Muscle of back (tissue), 13 donors: ENCODE results near the gene AMOTL2. TPM values are rescaled to one million over a fixed set of nuclear protein-coding genes. Genes with fewer than 3 reads are reported as not detected.

Experiments used
- DNase-seq, 3 donors: peaks; one replicate each; pipeline versions ENCODE4 v3.0.0 to v3.0.0-alpha.2; 2013
- long read RNA-seq, 9 donors: transcript quantifications; one replicate each; lab custom pipeline, GENCODE V29; 2026
- polyA plus RNA-seq, 10 donors: library from polyadenylated mRNA; unstranded; fragments of 120-200 nt; gene quantifications; one replicate each; pipeline ENCODE4 v1.2.1, GENCODE V29; 2013; ENCODE audit not compliant: insufficient read length in 10 of 10

AMOTL2 gene
- polyA plus RNA-seq = 10 to 100 TPM; 38.0 to 66.8 (median 54.0) TPM
- long read RNA-seq, donor 1, full-length matches to known transcripts = 8 of 21 reads
- long read RNA-seq, donor 1, partial matches to known transcripts = 13 of 21 reads
- long read RNA-seq, donor 1, other reads (novel, unspliced or antisense) = 0 of 21 reads
- long read RNA-seq, donor 2, full-length matches to known transcripts = 3 of 3 reads
- long read RNA-seq, donor 2, partial matches to known transcripts = 0 of 3 reads
- long read RNA-seq, donor 2, other reads (novel, unspliced or antisense) = 0 of 3 reads
- long read RNA-seq, donor 3 = 0 reads
- long read RNA-seq, donor 4, full-length matches to known transcripts = 2 of 2 reads
- long read RNA-seq, donor 4, partial matches to known transcripts = 0 of 2 reads
- long read RNA-seq, donor 4, other reads (novel, unspliced or antisense) = 0 of 2 reads
- long read RNA-seq, donor 5, partial matches to known transcripts = 33 of 37 reads
- long read RNA-seq, donor 5, other reads (novel, unspliced or antisense) = 0 of 37 reads
- long read RNA-seq, donor 6, full-length matches to known transcripts = 10 of 10 reads
- long read RNA-seq, donor 6, partial matches to known transcripts = 0 of 10 reads
- long read RNA-seq, donor 6, other reads (novel, unspliced or antisense) = 0 of 10 reads
- long read RNA-seq, donor 7, full-length matches to known transcripts = 6 of 24 reads
- long read RNA-seq, donor 7, partial matches to known transcripts = 18 of 24 reads
- long read RNA-seq, donor 7, other reads (novel, unspliced or antisense) = 0 of 24 reads
- long read RNA-seq, donor 8, full-length matches to known transcripts = 4 of 11 reads
- long read RNA-seq, donor 8, partial matches to known transcripts = 7 of 11 reads
- long read RNA-seq, donor 8, other reads (novel, unspliced or antisense) = 0 of 11 reads
- long read RNA-seq, donor 9, full-length matches to known transcripts = 1 of 1 reads
- long read RNA-seq, donor 9, partial matches to known transcripts = 0 of 1 reads
- long read RNA-seq, donor 9, other reads (novel, unspliced or antisense) = 0 of 1 reads

DNA sequence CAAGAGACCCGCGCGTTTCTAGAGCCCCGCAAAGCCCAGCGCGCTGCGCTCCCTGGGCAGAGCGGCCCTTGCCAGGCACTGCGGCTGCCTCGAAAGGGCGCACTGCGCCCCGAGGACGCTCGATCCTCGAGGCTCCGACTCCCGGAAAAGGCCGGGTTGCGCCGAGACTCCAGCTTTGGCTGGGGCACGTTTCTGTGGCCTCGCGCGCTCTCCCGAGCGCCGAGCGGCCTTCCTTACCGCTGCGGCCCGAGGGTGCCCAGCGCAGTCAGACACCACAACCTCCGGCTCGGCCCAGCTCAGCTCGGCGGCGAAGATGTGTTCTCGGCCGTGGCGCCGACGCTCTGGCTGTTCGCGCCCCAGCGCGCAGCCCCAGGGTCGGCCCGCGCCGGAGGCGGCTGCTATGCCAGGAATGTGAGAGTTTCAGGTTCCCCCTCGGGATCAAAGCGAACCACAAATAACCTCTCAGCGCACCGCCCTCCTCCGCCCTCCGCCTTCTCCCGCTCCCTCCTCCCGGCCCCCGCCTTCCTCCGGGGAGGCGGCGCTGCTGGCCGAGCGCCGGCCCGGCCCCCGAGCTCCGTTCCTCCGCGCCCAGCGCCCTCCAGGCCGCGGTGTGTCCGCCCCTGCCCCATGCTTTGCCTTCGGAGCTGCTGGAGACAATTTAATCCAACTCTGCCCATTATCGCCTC lies at the start of gene AMOTL2:
AMOTL2 (minus strand) TSS at position 343 of the 686 bp plus-strand sequence. CDS start 3,014 bp downstream, outside the sequence.
- peak; percentile 94 to 97 (median 97) for DNase-seq

DNA sequence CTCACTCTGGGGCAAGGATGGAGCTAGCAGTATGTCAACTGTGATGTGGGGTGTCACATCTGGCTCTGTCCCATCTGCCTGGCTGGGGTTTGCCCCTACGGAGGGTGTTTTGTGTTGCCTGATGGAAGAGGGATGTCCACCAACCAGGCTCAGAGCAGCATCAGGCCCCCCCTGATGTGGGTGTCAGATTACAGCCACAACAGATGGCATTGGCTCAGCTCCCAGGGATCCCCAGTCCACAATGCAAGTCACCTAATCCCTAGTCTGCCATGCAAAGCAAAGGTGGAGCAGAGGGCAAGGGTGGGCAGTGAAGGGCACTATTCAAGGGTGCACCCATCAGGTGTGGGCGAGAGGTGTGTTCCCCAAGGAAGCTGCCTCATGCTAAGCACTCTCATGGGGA lies 48.9 kb upstream of the AMOTL2 start:
- DNase-seq = peak in 2 of 3 donors; percentile 42 to 52

DNA sequence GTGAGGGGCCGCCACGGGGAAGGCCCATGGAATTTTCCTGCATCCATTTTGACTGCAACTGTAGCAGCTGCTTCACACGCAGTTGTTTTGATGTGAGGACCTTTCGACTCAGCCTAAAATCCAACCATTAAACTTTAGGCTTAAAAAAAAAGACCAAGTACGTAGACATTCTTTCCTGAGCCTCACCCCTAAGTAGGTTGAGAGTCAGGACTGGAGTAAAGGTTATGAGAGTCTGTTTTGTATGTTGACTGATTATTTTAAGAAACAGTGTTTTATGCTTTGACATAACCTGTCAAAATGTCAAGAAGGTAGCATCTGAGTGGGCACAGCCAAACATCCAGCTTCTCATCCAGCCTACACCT lies 45.7 kb upstream of the AMOTL2 start:
- DNase-seq = no peak

DNA sequence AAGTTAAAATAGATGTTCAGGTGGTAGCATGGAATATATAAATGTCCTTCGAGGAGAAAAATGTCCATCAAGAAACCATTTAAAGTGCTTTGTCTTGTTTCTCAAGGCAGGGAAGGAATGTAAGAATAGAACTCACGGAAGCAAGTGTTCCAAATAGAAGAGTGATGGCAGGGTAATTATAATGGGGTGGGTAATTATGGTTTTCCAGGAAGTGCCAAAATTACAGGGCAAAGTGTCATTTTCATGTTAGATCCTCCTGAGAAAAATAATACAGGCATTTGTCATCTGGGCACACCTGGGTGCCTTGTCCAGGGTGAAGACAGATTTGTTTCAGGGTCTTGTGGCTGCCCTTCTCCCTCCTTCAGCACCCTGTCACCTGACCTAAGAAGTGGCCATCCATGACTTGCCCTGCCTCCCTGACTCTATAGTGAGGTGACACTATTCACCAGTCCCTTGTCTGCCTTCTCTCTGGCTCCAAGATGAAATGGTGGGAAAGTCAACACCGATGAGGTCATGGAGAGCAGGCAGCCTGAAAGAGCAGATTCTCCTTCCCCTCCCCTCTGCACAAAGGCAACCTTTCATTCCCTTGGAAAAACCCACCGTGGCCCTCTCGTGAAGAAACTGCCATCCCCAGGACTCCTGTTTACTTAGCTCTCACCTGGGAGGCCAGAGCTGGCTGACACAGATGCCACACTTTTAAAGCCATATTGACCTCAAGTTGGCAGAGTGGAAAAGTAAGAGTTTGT lies 45.1 kb upstream of the AMOTL2 start:
- DNase-seq = no peak

DNA sequence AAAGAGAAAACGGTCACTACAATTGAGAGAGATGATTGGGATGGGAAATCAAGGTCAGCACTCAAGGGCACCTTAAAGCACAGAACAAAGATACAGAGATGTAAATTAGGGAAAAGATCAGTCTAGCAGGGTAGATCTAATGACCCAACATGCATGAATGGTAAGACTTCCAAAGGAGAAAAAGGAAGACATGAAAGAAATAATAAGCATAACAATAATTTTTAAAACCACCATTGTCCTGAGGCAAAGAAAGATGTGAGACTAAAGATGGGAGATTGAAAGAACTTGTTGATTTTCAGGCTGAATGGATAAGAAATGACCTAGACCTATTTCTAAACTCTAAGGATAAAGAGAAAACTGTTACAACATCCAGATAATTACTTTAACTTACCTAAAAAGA lies 34.8 kb upstream of the AMOTL2 start:
- no peak for DNase-seq

DNA sequence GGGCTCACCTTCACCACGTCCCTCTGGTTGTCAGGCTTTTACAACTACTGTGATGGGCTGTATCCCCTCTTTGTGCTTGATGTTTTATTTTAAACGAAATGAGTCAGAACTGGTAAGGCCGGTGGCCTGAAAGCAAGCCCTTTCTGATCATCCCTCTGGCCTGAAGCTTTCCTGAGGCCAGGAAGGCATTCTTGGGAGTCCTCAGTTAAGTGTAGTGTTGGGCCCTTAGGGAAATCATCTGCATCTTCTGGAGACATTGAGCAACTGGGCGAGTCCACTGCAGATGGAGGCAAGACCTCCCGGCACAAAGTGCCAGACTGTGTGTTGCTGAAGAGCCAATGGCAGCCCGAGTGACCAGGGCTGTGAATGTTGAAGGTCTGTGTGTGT lies 33.0 kb upstream of the AMOTL2 start:
- peak in 1 of 3 donors; percentile 69 for DNase-seq

DNA sequence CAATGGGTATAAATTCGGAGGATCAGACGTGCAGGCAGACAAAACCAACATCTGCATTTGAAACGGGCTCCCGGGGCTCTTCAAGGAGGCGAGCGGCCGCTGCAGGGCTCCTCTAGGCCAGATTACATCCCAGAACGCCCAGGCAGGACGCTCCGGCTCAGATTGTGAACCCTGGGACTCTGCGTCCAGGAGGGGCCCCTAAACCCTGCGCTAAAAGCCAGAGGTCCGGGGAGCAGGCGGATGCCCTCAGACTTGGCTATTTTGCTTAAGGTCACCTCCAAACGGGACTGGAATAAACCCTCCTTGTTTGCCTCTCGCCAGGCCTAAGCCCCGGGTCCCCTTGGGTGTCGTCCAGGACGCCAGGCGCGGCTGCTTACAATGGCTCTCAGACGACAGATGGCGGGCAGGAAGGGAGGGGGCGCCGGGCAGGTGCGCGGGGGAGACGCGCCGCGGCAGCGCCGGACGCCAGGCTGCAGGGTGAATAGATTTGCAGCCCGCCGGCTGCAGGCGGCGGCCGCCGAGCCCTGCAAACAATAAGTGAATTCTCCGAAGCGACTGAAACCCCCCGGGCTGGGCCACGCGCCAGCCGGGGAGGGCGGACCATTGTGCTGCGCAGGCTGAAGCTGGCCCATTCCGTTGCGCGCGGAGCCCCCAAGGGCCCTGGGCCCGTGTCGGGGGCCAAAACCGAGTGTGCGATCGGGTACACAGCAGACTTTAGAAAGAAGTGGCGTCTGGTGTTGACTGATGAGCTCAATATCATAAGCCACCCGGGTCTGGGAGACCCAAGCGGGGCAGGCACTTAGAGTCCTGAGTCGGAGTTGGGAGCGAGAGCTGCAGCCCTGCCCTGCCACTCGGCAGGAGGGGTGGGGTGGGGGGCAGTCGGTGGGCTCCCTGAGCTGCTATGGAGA lies 32.3 kb upstream of the AMOTL2 start:
- DNase-seq = peak; percentile 63 to 90 (median 79)

DNA sequence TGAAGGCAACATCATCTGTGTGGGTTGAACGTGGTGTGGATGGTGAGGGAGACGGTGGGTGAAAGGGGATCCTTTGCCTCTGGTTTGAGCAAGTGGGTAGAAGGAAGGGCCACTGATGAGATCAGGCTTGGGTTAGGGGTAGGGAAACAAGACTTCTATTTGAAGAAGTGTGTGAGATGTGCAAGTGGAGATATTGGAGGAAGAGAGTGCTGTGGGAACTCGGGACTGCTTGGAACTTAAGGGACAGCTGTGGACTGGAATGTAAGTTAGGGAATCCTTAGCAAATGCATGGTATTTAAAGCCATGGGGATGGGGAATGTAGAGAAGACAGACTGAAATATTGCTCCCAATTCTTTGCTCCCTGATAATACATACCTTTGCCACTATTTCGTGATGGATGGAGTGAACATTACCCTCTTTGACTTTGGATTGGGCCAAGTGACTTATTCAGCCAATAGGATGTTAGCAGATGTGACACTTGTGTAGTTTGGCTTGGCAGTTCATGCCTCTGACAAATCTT lies 30.2 kb upstream of the AMOTL2 start:
- no peak for DNase-seq

DNA sequence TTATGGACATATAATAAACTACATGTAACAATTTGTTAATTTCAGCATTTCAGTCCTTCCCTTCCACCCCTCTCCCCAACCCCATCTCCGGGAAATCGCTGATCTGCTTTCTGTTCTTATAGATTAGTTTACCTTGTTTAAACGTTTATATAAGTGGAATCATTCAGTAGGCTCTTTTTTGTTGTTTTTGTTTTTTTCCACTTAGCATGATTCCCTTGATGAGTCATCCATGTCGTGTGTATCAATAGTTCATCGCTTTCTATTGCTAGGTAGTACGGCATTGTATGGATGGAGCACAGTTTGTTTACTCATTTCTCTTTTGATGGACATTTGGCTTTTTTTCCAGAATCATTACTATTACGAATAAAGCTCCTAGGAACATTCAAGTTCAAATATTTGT lies 23.5 kb upstream of the AMOTL2 start:
- DNase-seq = no peak

DNA sequence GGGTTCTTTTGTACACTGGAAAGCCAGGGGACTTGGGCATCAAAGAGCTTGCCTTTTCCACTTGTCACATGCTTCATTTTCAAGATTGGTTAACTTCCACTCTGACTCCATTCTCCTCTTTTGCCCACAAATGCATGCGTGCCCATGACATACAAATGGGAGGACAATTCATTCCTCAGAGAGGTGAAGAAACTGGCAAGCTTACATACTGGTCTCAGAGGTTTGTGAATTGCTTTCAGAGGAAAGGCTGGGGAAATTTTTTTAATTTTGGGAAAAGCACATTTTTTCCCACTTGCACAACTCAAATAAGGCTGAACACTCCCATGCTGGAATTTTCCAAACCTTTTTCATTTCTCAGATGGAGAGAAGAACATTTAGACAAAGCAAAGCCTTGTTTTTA lies 20.9 kb upstream of the AMOTL2 start:
- DNase-seq = no peak

DNA sequence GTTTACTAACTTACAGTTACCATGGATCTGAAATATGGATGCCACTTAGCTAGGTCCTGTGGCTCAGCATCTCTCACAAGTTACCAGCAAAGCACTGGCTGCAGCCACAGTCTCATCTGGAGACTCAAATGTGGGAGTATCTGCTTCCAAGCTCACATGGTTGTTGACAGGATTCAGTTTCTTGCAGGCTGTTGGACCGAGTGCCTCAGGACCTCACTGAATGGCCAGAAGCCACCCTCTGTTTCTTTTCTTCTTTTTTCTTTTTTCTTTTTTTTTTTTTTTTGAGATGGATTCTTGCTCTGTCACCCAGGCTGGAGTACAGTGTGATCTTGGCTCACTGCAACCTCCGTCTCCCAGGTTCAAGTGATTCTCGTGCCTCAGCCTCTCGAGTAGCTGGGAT lies 20.1 kb upstream of the AMOTL2 start:
- peak in 1 of 3 donors; percentile 53 for DNase-seq

DNA sequence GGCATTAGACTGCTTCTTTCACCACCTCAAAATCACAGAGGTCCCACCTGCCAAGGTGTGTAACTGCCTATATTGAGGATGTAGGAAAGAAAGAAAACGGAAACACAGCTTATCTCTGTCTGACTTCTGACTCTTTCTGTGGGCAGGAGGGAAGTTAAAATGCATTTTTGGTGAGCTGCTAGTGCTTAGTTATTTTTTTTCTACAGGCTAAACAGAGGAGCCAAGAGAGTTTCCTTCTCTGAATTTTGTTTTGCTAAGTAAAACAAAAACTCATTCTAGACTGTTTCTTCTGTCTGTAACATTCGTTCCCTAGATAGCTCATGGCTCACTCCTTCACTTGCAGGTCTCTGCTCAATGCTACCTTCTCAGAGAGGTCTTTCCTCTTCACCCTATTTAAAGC lies 18.8 kb upstream of the AMOTL2 start:
- DNase-seq = peak in 1 of 3 donors; percentile 56

DNA sequence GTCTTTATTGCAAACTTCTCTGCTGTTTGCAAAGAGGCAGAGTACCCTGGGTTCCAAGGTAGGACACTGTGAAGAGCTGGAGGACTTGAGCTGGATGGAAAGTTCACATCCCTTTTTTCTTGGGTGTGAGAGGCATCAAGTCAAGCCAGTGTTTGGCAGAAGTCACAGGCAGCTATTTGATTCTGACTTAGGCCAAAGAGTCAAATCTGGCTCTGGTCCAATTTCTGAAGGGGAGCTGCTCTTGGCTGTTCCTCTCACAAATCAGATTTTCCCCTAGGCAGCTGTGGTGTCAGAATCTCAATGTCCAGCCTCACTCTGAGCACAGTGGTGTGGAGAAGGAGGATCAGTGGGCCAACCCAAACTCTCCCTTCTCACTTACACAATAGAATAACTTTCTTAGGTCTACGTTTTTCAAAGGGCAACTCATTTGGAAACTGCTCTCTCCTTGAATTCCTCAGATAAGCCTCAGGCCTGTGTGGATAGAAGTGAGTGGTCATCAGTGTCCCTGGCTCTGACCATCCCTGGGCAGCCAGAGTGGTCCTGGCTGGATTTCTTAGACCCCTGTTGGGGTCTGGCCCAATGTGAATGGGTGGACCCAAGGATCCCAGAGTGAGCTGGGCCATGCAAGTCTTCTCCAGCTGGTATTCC lies 18.2 kb upstream of the AMOTL2 start:
- peak in 2 of 3 donors; percentile 81 to 90 for DNase-seq

DNA sequence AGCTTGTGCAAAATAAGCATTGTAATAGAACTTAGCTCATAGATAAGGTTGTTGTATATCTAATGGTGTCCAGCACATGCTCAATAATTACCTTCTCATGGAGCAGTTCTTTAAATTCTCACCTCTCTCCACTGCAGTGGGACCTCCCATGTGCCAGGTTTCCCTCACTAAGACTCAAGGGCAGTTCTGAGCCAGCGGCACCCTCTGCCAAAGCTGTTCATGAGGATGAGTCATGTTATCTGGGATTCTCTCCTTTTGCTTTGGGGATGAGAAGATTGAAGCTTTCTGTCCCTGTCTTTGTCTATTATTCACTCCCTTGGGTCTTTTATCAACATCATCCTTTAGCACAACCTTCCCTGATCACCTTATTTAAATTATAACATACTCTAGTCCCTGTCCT lies 15.6 kb upstream of the AMOTL2 start:
- DNase-seq = no peak

DNA sequence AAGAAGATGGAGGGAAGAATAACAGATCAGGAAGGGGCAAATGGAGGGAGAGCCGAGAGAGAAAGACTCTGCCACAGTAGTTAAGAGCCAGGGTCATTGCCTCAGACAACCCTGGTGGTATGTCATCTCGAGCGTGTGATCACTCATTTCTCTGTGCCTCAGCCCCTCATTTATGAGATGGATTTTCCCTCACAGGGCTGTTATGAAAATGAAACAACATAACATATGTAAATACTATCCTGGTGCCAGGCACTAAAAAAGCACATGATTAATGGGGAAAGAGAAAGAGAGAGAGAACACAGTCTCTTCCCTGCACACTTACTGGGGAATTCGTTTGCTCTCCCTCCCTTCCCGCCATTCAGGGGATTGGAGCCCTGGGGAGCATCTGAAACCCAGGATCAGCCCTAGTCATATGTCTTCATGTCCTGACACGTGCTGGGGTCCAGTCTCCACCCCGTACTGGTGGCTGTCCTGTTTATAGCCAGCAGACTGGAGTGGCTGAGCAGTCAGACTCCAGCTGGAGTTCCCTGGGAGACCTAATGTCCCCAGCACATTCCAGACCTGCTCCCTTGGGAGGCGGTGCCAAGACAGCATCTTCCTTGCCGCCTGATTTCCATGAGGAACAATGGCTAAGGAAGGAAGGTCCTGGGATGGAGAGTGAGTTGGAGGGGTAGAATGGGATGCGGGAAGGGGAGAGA lies 14.7 kb upstream of the AMOTL2 start:
- no peak for DNase-seq

DNA sequence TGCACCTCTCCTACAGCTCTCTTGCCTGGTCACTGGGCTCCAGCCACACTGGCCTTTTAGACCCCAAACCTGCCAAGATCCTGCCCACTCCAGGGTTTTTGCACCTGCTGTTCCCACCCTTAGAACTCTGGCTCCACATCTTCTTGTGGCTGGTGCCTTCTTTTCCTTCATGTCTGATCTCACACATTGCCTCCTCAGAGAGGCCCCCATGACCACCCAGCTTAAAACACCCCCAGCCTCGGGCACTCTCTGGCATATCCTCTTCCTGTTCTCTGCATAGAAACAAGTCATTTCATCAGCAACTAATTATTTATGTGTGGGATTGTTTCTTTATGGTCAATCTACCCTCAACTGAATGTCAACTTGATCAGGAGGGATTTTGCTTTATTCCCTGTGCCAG lies 14.0 kb upstream of the AMOTL2 start:
- no peak for DNase-seq

DNA sequence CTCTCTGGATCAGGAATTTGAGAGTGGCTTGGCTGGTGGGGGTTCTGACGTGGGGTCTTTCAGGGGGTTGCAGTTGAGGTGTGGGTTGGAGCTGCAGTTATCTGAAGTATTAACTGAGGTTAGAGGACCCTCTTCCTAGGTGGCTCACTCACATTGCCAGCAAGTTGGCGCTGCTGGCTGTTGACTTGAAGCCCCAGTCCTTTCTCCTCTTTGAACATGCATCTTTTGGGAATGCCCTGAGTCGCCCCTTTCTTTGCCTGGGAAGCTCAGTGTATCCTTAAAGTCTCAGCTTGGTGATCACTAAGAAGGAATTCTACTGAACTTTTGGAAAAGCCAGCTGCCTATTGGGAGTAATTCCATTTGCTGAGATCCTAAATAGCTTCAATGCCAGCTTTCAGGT lies 13.0 kb upstream of the AMOTL2 start:
- DNase-seq = no peak

DNA sequence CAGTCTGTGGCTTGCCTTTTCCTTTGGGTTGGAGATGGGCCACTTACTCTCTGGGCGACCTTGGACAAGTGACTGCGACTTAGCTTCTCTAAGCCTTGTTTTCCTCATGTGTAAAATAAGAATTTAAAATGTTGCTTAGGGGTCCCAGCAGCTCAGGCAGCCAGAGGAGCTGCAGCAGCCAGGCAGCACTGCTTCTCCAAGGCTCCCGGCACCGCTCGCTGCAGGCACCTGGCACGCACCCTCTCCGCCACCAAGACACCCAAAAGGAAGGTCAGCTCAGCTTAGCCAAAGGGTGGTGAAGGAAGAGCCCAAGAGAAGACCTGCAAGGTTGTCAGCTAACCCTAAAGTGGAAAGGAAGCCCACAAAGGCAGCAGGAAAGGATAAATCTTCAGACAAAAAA lies 10.7 kb upstream of the AMOTL2 start:
- no peak for DNase-seq
